Measurements from ENCODE around the gene GRM7.

Gene GRM7

GRCh38 chr3:7487763-7488162 is 626.8 kb downstream of the GRM7 start:
- no peak for DNase-seq (ENCODE audit: low read depth)
- no peak overlapping the region for H3K4me3 ChIP-seq (ENCODE audit: low read length)
- TF ChIP-seq CTCF (conservative IDR thresholded peaks at IDR 0.05; ENCODE audit: low read depth, low read length), result no peak

- no peak for TF ChIP-seq CTCF (conservative IDR thresholded peaks at IDR 0.05; ENCODE audit: low read depth, low read length)
- DNase-seq (ENCODE audit: low read depth), result no peak
- no peak overlapping the region for H3K4me3 ChIP-seq (ENCODE audit: low read length)
Observed at GRCh38 chr3:7489417-7489816, 628.5 kb downstream of the GRM7 start.

GRCh38 chr3:7498715-7499114 is 637.8 kb downstream of the GRM7 start:
- no peak for DNase-seq (ENCODE audit: low read depth)
- no peak for TF ChIP-seq CTCF (conservative IDR thresholded peaks at IDR 0.05; ENCODE audit: low read depth, low read length)
- no peak overlapping the region for H3K4me3 ChIP-seq (ENCODE audit: low read length)

- no peak for DNase-seq (ENCODE audit: low read depth)
- TF ChIP-seq CTCF (conservative IDR thresholded peaks at IDR 0.05; ENCODE audit: low read depth, low read length), result no peak
- H3K4me3 ChIP-seq (ENCODE audit: low read length), result no peak overlapping the region
Observed at GRCh38 chr3:7503431-7503830, 642.5 kb downstream of the GRM7 start.

- peak; percentile 40 for DNase-seq (ENCODE audit: low read depth)
- no peak for TF ChIP-seq CTCF (conservative IDR thresholded peaks at IDR 0.05; ENCODE audit: low read depth, low read length)
- H3K4me3 ChIP-seq (ENCODE audit: low read length), result no peak overlapping the region
Observed at GRCh38 chr3:7504886-7505775, 644.2 kb downstream of the GRM7 start.

- DNase-seq (ENCODE audit: low read depth), result no peak
Observed at GRCh38 chr3:7506606-7507180, 645.8 kb downstream of the GRM7 start.

More at GRCh38 chr3:7506606-7507180, 645.8 kb downstream of the GRM7 start:
- H3K4me3 ChIP-seq (ENCODE audit: low read length), result no peak overlapping the region
- no peak for TF ChIP-seq CTCF (conservative IDR thresholded peaks at IDR 0.05; ENCODE audit: low read depth, low read length)
